Mesenchymal stem cell (in vitro differentiated cells and primary cell): ENCODE results near the gene WDR64.

Source experiments
- DNase-seq: peaks from one replicate; pipeline ENCODE4 v3.0.0-alpha.2; 2013
- H2AFZ ChIP-seq: one replicate; pipeline ENCODE4 v1.6.1; 2013; ENCODE audit warnings: low read depth, mild to moderate bottlenecking, control low read depth, inconsistent platforms, low read length, moderate library complexity
- H2AK5ac ChIP-seq: 2 replicates; pipeline ENCODE4 v1.6.1; 2013; ENCODE audit warnings: low read length, moderate library complexity, mild to moderate bottlenecking, inconsistent platforms; ENCODE audit not compliant: severe bottlenecking
- H2BK120ac ChIP-seq: one replicate; pipeline ENCODE4 v1.6.1; 2013; ENCODE audit warnings: low read depth, mild to moderate bottlenecking, inconsistent platforms, low read length, moderate library complexity
- H2BK12ac ChIP-seq, 2 experiments: one replicate each; pipeline ENCODE4 v1.6.1; 2013; ENCODE audit warnings: inconsistent platforms in 2 of 2, low read length in 2 of 2, mild to moderate bottlenecking in 2 of 2, moderate library complexity in 2 of 2, control low read depth in 1 of 2
- H2BK15ac ChIP-seq: one replicate; pipeline ENCODE4 v1.6.1; 2013; ENCODE audit warnings: mild to moderate bottlenecking, low read depth, inconsistent platforms; ENCODE audit not compliant: poor library complexity, severe bottlenecking
- H2BK5ac ChIP-seq: 2 replicates; pipeline ENCODE4 v1.6.1; 2013; ENCODE audit warnings: low read depth, mild to moderate bottlenecking, low read length, control low read depth, inconsistent platforms; ENCODE audit not compliant: poor library complexity, severe bottlenecking
- H3K14ac ChIP-seq, 2 experiments: one replicate each; pipeline ENCODE4 v1.6.1; 2013; ENCODE audit warnings: inconsistent platforms in 2 of 2, low read length in 2 of 2, control low read depth in 1 of 2, mild to moderate bottlenecking in 1 of 2, moderate library complexity in 1 of 2
- H3K18ac ChIP-seq, 2 experiments: one replicate each; pipeline ENCODE4 v1.6.1; 2013; ENCODE audit warnings: inconsistent platforms in 2 of 2, low read length in 2 of 2, control low read depth in 1 of 2, low read depth in 1 of 2, mild to moderate bottlenecking in 1 of 2
- H3K23ac ChIP-seq, 2 experiments: one replicate each; pipeline ENCODE4 v1.6.1; 2013; ENCODE audit warnings: inconsistent platforms in 2 of 2, low read length in 2 of 2, mild to moderate bottlenecking in 2 of 2, moderate library complexity in 2 of 2, control low read depth in 1 of 2
- H3K27ac ChIP-seq: 2 replicates; pipeline ENCODE4 v1.5.1; 2013; ENCODE audit warnings: mild to moderate bottlenecking, moderate library complexity, low read length, control low read depth, inconsistent platforms; ENCODE audit not compliant: poor library complexity, severe bottlenecking
- H3K27me3 ChIP-seq, 2 experiments: 2 replicates each; pipeline versions ENCODE4 v1.6.1 to v1.7.0; 2013; ENCODE audit warnings: low read length in 2 of 2, mild to moderate bottlenecking in 2 of 2, moderate library complexity in 2 of 2, control low read depth in 1 of 2, inconsistent platforms in 1 of 2; ENCODE audit not compliant: control insufficient read depth in 1 of 2, insufficient read depth in 1 of 2
- H3K36me3 ChIP-seq, 2 experiments: 2 replicates each; pipeline versions ENCODE4 v1.6.1 to v1.7.0; 2013; ENCODE audit warnings: low read length in 2 of 2, control low read depth in 1 of 2, inconsistent platforms in 1 of 2, low read depth in 1 of 2, mild to moderate bottlenecking in 1 of 2; ENCODE audit not compliant: insufficient read depth in 2 of 2, control insufficient read depth in 1 of 2
- H3K4ac ChIP-seq, 2 experiments: one replicate each; pipeline ENCODE4 v1.6.1; 2013; ENCODE audit warnings: inconsistent platforms in 2 of 2, low read length in 2 of 2, mild to moderate bottlenecking in 2 of 2, moderate library complexity in 2 of 2, control low read depth in 1 of 2, low read depth in 1 of 2
- H3K4me1 ChIP-seq: 2 replicates; pipeline ENCODE4 v1.6.1; 2013; ENCODE audit warnings: low read depth, low read length, control low read depth; ENCODE audit not compliant: control insufficient read depth, insufficient read depth
- H3K4me2 ChIP-seq: 2 replicates; pipeline ENCODE4 v1.6.1; 2013; ENCODE audit warnings: low read length, mild to moderate bottlenecking, inconsistent platforms; ENCODE audit not compliant: poor library complexity, severe bottlenecking
- H3K4me3 ChIP-seq, 2 experiments: 2 replicates each; pipeline versions ENCODE4 v1.5.1 to v1.7.0; 2013; ENCODE audit warnings: low read length in 2 of 2, mild to moderate bottlenecking in 2 of 2, control low read depth in 1 of 2, low read depth in 1 of 2; ENCODE audit not compliant: insufficient read depth in 1 of 2
- H3K79me1 ChIP-seq: replicated peaks from 2 replicates; pipeline ENCODE4 v1.6.1; 2013; ENCODE audit warnings: mild to moderate bottlenecking, control low read depth, low read length, inconsistent platforms; ENCODE audit not compliant: poor library complexity, severe bottlenecking
- H3K9ac ChIP-seq: 2 replicates; pipeline ENCODE4 v1.7.0; 2013; ENCODE audit warnings: mild to moderate bottlenecking, low read length, moderate library complexity
- H3K9me3 ChIP-seq: 2 replicates; pipeline ENCODE4 v1.7.0; 2013; ENCODE audit warnings: mild to moderate bottlenecking, low read length; ENCODE audit not compliant: control insufficient read depth
- H4K8ac ChIP-seq: one replicate; pipeline ENCODE4 v1.6.1; 2013; ENCODE audit warnings: inconsistent platforms, mild to moderate bottlenecking, low read length, moderate library complexity
- H4K91ac ChIP-seq: one replicate; pipeline ENCODE4 v1.6.1; 2013; ENCODE audit warnings: mild to moderate bottlenecking, low read length, inconsistent platforms
- WGBS: methylation state at CpG from one replicate; pipeline ENCODE4 v1.1.7; 2013; ENCODE audit warnings: mixed read lengths; 5-methylcytosine and 5-hydroxymethylcytosine counted together

The WDR64 gene

GRCh38 chr1:241848686-241849344 is 196.7 kb downstream of the WDR64 start:
- Histone ChIP-seq H3K36me3 (peaks cover 0 to 3% of the 10 kb centered on the region in 2 experiments), H3K18ac (no peak overlapping the region), H2AK5ac (no peak overlapping the region), H3K4me1 (peaks cover 4% of the 10 kb centered on the region), H3K79me1 (peaks cover 6% of the 10 kb centered on the region), H3K4me2 (peak overlapping the region; percentile 95), H3K4me3 (peak overlapping the region; percentile 77 to 99), H3K27me3 (no peaks in the 10 kb centered on the region), H3K9ac (peak overlapping the region; percentile 98), H3K9me3 (no peaks in the 10 kb centered on the region), H3K27ac (no peak overlapping the region), H4K8ac (no peak overlapping the region), H2BK5ac (no peak overlapping the region), H4K91ac (no peak overlapping the region), H3K4ac (no peak overlapping the region), H2AFZ (no peak overlapping the region), H3K23ac (no peak overlapping the region), H2BK12ac (no peak overlapping the region), H2BK120ac (no peak overlapping the region), H2BK15ac (no peak overlapping the region), H3K14ac (no peak overlapping the region)
- WGBS = 6% methylated on average over 8 of the region's 13 CpGs
- no peak for DNase-seq

DNA sequence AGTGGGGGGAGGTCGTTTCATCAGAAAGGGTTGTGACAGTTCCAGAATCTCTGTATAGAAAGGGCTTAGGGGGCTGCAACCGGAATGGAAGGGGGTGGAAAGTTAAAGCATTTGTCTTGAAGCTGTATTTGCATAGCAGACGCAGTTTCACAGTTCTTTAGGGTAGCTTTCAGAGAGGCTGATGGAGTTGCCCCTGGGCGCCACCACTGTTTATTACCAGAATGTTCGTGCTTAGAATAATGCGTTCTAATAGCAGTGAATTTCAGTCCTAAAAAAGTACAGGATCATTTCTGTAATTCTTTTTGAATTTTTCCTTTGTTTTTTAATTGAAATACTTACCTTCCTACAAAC is 197.2 kb downstream of the WDR64 start:
- H3K18ac ChIP-seq = no peak overlapping the region
- DNase-seq = no peak
- H2AK5ac ChIP-seq = no peak overlapping the region
- H3K4ac ChIP-seq = no peak overlapping the region
- H2BK15ac ChIP-seq = no peak overlapping the region
- H3K36me3 ChIP-seq = peaks cover 0 to 3% of the 10 kb centered on the region in 2 experiments
- no peak overlapping the region for H3K23ac ChIP-seq
- no peak overlapping the region for H2AFZ ChIP-seq
- no peak overlapping the region for H3K27ac ChIP-seq
- H2BK120ac ChIP-seq = no peak overlapping the region
- 37% methylated on average over 4 of the region's 6 CpGs for WGBS
- no peak overlapping the region for H3K14ac ChIP-seq
- peak overlapping the region in 1 of 2 experiments; percentile 99 for H3K4me3 ChIP-seq
- no peak overlapping the region for H4K91ac ChIP-seq
- peaks cover 7% of the 10 kb centered on the region for H3K79me1 ChIP-seq
- H2BK5ac ChIP-seq = no peak overlapping the region
- H2BK12ac ChIP-seq = no peak overlapping the region
- no peaks in the 10 kb centered on the region for H3K27me3 ChIP-seq
- no peaks in the 10 kb centered on the region for H3K9me3 ChIP-seq
- H3K4me1 ChIP-seq = peaks cover 4% of the 10 kb centered on the region
- H3K9ac ChIP-seq = peak overlapping the region; percentile 98
- H3K4me2 ChIP-seq = no peak overlapping the region
- H4K8ac ChIP-seq = no peak overlapping the region
